Right kidney (tissue), 1 donor: Measurements from ENCODE around the gene ST6GALNAC2.

Experiments
- DNase-seq: peaks from one replicate; pipeline ENCODE4 v3.0.0-alpha.2; 2016

Gene ST6GALNAC2

GRCh38 chr17:76553178-76553908, 32.3 kb downstream of the ST6GALNAC2 start:
- DNase-seq = no peak

DNA sequence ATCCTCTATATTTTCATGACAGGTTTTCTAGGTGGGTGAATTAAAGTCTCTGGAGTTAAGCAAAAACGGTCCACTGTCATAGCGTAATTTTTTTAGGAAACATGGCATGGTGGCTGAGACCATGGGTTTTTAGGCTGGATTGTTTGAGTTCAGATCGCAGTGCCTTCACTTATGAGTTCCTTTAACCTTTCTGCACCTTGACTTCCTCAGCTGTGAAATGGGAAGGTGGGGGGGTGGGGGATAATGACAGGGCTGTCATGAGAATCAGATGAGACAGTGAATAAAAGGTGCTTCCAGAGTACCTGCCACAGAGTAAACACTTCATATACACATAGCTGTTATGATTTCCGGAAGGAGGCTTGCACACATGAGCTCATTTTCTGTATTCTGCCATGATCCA, 34.0 kb downstream of the ST6GALNAC2 start:
- no peak for DNase-seq

- peak; percentile 31 for DNase-seq
These were observed 34.7 kb downstream of the ST6GALNAC2 start for GRCh38 chr17:76550712-76551615.

DNA sequence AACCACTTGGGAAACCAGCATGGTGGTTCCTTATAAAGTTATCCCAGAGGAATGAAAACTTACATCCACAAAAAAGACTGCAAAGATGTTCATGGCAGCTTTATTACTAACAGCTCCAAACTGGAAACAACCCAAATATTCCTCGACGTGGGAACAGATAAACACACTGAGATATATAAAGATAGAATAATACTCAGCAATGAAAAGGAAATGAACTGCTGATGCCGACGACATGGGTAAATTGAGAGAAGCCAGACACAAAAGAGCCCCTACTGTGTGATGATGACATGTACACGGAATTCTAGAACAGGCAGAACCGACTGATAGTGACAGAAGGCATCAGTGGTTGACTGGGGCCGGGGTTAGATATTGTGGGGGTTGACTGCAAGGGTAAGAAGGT, 36.1 kb downstream of the ST6GALNAC2 start:
- DNase-seq = no peak

DNA sequence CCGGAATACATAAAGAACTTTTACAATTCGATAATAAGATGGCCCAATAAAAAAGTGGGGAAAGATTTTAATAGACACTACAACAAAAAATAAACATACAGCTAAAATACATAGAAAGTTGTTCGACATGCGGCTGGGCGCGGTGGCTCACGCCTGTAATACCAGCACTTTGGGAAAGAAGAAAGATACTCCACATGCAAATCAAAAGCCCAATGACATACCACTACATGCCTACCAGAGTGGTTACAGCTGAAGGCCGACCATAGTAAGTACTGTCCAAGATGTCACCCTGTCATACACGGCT, 36.5 kb downstream of the ST6GALNAC2 start:
- DNase-seq = no peak

- DNase-seq = no peak
These were observed 37.1 kb downstream of the ST6GALNAC2 start for GRCh38 chr17:76548378-76549214.

DNA sequence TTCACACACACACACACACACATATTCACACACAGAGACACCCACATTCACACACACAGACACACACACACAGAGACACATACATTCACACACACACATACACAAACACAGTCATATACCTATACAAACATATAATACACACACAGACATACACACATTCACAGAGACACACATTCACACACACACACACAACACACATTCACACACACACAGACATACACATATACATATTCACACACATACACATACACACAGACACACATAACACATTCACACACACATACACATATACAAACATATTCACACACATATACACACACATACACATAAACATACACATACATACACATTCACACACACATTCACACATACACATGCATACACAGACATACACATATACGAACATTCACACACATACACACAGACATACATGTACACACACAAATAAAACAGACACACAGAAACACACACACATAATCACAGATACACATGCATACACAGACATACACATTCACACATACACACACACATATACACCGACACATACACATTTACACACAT, 37.9 kb downstream of the ST6GALNAC2 start:
- DNase-seq = no peak

DNA sequence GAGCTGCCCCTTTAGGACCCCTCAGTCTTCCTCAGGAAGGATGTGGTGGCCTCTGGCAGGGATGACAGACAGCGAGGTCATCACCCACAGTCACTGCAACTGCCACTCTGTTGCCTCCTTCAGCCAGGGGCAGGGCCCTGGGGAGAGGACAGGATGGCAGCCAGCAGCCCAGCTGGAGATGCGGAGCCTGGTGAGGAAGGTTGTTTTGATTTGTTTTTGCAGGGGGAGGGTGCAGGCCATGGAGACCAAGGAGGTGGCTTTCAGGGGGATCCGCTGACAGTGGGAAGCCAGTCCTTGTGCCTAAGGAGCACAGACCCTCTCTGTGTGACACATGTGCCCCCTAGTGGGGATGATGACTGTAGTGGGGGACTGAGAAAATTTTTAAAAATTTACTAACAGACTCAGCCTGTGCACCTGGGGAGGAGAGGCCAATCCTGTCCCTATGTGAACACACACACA, 38.4 kb downstream of the ST6GALNAC2 start:
- peak; percentile 69 for DNase-seq

- no peak for DNase-seq
These were observed 39.0 kb downstream of the ST6GALNAC2 start for GRCh38 chr17:76546556-76547182.

DNA sequence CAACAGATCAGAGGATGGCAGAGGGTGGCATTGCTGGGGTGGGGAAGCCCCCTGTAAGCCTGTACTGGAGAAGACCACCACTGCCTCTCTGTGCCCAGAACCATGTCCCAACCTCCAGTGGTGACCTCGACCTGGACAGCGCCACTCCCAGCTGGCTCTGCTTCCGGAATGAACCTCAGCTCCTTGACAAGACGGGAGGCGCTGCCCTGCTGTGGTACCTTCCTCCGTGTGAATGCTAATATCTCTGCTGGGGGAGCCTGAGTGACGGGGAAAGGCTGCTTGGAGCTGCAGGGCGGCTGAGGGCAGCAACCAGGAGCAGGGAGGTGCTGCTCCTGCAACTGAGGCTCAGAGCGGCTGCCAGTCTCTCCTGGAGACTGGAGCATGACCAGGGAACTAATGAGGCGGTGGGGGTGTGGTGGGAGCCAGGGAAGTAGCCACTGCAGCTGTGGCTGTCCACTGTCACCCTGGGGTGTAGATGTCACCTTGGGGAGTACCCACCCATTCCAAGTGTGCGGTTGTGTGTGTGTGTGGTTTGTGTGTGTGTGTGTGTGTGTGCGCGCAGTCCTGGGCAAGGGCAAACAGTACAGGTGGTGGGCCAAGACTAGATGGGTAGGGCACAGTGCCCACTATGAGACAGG, 39.6 kb downstream of the ST6GALNAC2 start:
- peak; percentile 36 for DNase-seq

DNA sequence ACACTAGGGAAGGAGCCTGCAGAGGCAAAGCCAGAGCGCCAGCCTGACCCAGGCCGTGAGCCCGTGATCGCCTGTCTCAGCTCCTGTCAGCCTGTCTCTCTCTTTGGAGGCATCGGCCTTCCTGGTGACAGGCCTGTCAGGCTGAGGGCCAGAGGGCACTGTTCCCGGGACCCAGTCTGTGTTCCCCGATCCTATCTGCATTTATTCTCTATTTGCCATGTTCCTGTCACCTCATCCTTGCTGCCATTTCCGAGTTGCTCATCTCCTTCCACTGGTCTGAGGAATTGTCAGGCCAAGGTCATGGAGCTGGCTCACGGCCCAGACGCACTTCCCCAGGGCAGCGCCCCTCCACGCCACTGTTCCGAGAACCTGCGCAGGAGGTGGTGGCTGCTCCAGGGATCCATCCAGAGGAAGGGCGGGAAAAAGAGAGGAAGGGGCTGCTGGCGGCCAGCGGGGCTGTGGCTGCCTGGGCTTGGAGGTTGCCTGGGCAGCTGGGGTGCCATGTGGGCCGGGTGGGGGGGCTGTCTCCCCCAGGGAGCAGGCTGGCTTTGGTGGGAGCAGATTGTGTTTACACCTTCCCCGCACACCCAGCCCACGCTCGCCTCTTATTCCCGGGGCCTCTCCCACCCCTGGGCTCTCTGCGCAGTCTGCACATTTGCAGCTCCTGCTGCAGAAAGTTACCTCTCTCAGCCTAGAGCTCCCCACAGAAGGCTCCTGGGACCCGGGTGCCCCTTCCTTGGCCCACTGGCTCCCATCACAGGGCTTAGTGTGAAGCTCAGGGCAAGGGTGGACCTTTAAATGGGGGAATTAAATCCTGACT, 40.9 kb downstream of the ST6GALNAC2 start:
- peak; percentile 33 for DNase-seq

DNA sequence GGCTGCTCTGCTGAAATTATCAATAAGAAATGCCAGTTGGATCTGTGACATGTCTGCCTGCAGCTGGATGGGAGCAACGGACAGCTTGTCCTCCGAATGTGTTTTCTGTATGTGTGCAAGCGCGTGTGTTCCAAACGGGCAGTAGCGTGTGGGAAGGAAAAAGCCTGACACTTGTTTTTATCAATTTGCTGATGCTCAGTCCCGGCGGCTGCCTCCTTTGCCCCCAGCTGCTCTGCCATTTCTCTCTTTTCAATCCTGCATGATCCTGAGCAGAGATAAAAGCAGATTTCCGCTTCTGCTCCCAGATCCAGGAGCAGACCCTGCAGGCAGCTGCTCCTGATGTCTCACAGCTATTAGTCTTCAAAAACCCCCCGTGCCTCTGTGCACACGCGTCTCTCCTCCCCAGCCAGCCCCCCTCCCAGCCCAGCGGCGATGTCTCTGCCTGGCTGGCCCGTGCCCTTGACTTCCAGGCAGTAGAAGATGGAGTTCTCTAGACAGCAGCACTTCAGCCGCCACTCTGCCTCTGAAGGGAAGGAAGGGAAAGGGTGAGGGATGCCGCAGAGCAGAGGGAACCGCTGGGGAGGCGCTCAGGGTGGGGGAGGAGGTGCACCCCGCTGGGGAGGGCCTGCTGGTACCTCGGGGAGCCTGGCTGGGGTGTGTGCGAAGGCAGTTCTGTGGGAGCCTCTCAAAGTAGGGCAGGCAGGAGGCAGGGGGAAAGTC, 41.7 kb downstream of the ST6GALNAC2 start:
- DNase-seq = peak; percentile 41

DNA sequence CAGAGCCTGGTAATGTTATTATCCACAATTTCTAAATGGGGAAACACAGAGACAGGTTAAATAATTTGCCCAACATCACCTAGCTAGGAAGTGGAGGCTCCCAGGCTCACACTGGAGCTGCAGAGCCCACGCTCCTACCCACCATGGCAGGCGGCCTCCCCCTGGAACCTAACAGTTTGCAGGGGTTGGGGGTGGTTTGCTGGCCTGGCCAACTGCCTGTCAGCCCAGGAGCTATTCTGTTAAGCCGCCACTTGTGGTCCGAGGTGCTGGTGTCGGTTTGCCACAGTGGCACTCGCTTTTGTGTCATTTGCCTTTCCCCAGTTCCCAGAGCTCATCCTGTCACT, 42.2 kb downstream of the ST6GALNAC2 start:
- DNase-seq = no peak

DNA sequence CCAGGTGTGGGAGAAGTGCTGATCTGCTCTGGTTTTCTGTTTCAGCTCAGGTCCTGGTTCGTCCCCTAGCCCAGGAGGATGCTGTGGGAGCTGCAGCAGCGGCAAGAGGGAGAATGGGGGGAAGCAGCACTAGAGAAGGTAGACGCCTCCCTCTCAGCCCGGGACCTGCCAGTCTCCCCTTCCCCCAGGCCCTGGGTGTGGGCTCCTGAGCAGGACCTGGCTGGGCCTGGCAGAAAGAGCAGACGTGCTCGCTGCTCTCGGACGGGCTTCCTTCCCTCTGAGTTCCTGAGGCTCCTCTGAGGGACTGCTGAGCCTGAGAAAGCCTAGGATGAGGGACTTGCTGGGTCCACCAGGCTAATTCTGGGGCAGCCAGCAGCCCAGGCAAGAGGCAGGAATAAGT, 42.7 kb downstream of the ST6GALNAC2 start:
- DNase-seq = no peak

DNA sequence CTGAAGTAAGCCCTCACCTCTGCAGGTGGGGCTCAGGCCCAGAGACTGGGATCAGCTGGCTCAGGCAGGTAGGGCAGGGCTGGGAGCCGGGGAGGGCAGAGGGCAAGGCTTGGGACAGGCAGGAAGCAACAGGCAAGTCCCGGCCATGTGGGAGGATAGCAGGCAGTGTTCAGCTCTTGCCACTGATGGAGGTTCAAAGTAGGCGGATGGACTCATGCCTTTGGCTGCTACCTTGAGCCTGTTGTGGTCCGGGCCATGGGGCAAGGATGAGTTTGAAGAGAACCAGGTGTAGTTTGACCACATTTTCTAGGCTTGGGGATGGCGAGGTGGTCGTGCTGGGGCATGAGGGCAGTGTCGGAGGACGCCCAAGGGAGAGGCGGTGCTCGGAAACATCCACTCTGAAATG, 43.1 kb downstream of the ST6GALNAC2 start:
- DNase-seq = no peak

- no peak for DNase-seq
These were observed 43.8 kb downstream of the ST6GALNAC2 start for GRCh38 chr17:76541739-76542454.

DNA sequence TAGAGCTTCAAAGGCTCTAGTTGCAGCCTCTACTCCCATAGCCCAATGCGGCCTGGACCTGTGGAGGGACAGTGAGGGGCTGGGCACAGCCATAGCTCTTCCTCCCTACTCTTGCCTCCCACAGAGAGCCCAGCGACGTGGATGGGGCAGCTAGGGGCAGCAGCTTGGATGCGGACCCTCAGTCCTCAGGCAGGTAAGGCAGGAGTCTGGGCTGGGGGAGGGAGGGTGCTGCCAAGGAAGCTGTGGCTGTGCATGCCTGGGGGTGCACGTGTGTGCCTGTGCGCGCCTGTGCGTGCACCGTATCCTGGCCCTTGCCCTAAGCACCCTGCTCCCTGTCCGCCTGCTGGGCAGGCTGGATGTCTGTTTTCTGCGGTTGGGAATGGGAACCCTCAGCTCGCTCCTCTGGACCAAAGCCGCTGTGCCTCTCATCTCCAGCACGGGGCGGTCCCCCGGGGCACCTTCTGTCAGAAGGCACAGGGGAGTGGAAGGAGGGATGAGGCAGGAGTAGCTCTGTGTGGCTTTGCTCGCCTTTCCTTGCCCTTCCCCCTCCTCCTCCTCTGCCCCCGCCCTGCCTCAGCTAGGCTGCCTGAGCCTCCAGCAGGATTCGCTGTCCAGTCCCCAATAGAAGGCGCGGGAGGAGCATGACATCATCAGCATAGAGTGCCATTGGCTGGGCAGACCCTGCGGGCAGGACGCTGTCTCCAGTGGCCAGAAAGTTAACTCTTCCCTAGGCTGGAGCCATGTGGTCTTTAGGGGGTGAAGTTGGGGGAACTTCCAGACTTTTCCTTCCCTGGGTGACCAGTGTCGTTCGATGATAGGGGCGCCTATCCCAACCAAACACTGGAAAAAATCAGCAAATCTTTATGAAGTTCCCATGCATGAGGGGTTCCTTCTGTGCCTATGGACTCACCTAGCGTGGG, 45.0 kb downstream of the ST6GALNAC2 start:
- peak; percentile 87 for DNase-seq

- DNase-seq = no peak
These were observed 45.9 kb downstream of the ST6GALNAC2 start, which contains the start of gene PRCD for GRCh38 chr17:76539631-76540271. PRCD (plus strand) TSS chr17:76540044; CDS start chr17:76540142, 98 bp downstream.
